ENCODE data around the gene VPS13A.
"Not testable (repeated sequence)": the region's sequence is repeated elsewhere in the genome, so short reads cannot be mapped to it uniquely, and the experiment has no call there.

Gene VPS13A

DNA sequence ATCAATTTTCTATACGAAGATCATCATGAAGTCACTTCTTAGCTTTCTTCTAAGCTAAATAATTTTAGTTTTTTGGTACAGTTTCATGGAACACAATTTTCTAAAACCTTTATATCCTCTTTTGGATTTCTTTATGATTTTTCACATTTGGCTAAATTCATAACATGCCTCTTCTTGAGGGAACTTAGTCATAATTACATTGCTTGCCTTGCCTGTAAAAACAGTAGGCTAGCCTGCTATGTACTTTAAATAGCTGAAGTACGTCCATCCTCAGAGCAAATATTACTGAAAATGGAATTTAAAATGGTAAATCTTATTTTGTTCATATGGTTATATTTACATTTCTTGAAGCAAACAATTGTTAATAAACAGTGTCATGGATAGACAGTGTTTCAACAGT is 225.0 kb downstream of the VPS13A start:
- H3K4me3 Mint-ChIP-seq, result no peak overlapping the region
- ATAC-seq, result no peak

DNA sequence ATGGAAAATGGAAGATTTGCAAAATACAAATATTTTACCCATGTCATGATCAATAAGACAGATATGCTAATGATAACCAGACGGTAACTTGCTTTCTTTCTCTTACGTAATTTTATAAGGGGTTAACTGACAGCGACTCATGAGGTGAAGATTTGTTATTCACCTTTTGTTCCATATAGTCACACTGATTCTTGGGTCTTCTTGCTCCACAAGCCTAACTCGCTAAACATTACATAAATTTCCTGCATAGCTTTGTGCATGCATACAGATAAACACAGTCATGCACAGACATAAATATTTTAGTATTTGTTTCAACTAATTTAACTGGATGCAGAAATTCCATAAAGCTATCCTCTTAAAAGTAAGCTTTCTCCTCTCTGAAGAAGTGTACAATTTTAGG is 225.9 kb downstream of the VPS13A start:
- Mint-ChIP-seq H3K4me1 (no peaks in the 10 kb centered on the region), H3K9me3 (peaks cover 3% of the 10 kb centered on the region), H3K36me3 (ENCODE audit: low read depth) (peaks cover 37% of the 10 kb centered on the region), H3K27me3 (no peaks in the 10 kb centered on the region), H3K4me3 (no peak overlapping the region), H3K27ac (no peak overlapping the region)
- no peak for DNase-seq
- no peak for ATAC-seq

More for the DNA sequence above, 225.0 kb downstream of the VPS13A start:
- peaks cover 30% of the 10 kb centered on the region for H3K36me3 Mint-ChIP-seq (ENCODE audit: low read depth)
- no peak for DNase-seq
- H3K4me1 Mint-ChIP-seq, result no peaks in the 10 kb centered on the region
- H3K9me3 Mint-ChIP-seq, result no peaks in the 10 kb centered on the region
- no peak overlapping the region for H3K27ac Mint-ChIP-seq
- no peaks in the 10 kb centered on the region for H3K27me3 Mint-ChIP-seq

DNA sequence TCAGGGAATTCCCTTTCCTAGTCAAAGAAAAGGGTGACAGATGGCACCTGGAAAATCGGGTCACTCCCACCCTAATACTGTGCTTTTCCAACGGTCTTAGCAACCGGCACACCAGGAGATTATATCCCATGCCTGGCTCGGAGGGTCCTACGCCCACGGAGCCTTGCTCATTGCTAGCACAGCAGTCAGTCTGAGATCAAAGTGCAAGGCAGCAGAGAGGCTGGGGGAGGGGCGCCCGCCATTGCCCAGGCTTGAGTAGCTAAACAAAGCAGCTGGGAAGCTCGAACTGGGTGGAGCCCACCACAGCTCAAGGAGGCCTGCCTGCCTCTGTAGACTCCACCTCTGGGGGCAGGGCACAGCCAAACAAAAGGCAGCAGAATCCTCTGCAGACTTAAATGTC is 231.2 kb downstream of the VPS13A start:
- H3K27me3 Mint-ChIP-seq, H3K27ac Mint-ChIP-seq, H3K4me1 Mint-ChIP-seq, ATAC-seq, DNase-seq, H3K9me3 Mint-ChIP-seq, H3K4me3 Mint-ChIP-seq: not testable (repeated sequence)
- peaks cover 50% of the 10 kb centered on the region for H3K36me3 Mint-ChIP-seq (ENCODE audit: low read depth)

DNA sequence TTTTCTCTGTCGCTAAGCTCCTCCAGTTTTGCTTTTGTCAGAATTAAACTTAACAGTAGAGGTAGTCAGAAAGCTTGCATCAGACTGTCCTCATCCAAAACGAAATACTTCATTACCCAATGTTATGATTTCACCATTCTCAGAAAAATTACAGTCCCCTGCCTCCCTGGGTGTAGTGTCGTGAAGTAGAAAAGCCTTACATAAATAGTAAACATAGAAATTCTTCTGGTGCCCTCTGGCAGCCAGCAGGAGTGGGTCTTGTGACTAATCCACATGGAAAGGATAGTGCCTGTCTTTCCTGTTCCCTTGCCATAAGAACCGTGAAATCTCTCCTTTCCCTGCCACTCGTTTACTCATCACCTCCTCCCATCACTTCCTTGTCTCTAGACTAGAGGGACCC is 240.2 kb downstream of the VPS13A start:
- no peak for ATAC-seq
- H3K4me3 Mint-ChIP-seq, result no peak overlapping the region
- H3K27me3 Mint-ChIP-seq, result no peaks in the 10 kb centered on the region
- DNase-seq, result no peak
- H3K27ac Mint-ChIP-seq, result no peak overlapping the region
- peaks cover 2% of the 10 kb centered on the region for H3K36me3 Mint-ChIP-seq (ENCODE audit: low read depth)
- H3K4me1 Mint-ChIP-seq, result no peaks in the 10 kb centered on the region
- H3K9me3 Mint-ChIP-seq, result no peaks in the 10 kb centered on the region

DNA sequence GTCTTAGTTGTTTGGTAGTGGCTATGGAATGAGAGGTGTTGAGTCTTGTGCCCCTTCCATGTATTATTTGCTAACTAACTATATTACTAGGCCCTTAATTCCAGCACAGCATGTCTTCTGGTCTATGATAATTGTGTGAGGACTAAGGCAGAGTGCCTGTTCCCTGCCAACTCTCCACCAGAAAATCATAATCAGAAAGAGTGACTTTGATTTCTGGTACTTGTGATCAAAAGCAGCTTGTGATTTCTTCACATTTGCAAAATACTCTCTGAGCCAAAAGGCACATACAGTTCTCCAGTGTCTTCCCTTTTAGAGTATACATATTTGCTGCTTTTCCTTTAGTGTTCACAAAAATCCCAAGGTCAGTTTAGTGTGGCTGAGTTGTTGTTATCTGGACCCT is 240.9 kb downstream of the VPS13A start:
- Mint-ChIP-seq H3K4me1 (no peaks in the 10 kb centered on the region), H3K4me3 (no peak overlapping the region), H3K27me3 (no peaks in the 10 kb centered on the region), H3K27ac (no peak overlapping the region), H3K36me3 (ENCODE audit: low read depth) (peaks cover 2% of the 10 kb centered on the region), H3K9me3 (no peaks in the 10 kb centered on the region)
- DNase-seq (no peak), ATAC-seq (no peak)

DNA sequence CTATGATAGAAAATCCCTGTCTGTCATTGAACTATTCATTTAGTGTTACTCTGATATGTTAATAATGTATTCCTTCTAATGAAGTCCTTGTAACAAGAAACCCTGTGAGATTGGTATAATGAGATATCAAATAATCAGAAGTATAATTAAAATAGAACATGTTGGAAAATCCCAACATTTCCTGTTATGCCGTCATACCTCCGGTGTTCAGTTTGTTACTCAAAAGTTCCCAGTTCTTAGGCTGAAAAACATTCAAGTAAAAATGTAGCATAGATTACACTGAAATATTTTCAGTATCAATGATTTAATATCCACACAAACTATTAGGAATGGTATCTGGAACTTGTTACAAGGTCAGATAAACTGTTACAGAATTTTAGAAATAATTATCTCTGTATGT is 243.3 kb downstream of the VPS13A start:
- Mint-ChIP-seq H3K4me3 (no peak overlapping the region), H3K4me1 (no peaks in the 10 kb centered on the region), H3K9me3 (peaks cover 4% of the 10 kb centered on the region), H3K27me3 (no peaks in the 10 kb centered on the region), H3K27ac (no peak overlapping the region), H3K36me3 (ENCODE audit: low read depth) (no peaks in the 10 kb centered on the region)
- ATAC-seq (no peak), DNase-seq (no peak)

DNA sequence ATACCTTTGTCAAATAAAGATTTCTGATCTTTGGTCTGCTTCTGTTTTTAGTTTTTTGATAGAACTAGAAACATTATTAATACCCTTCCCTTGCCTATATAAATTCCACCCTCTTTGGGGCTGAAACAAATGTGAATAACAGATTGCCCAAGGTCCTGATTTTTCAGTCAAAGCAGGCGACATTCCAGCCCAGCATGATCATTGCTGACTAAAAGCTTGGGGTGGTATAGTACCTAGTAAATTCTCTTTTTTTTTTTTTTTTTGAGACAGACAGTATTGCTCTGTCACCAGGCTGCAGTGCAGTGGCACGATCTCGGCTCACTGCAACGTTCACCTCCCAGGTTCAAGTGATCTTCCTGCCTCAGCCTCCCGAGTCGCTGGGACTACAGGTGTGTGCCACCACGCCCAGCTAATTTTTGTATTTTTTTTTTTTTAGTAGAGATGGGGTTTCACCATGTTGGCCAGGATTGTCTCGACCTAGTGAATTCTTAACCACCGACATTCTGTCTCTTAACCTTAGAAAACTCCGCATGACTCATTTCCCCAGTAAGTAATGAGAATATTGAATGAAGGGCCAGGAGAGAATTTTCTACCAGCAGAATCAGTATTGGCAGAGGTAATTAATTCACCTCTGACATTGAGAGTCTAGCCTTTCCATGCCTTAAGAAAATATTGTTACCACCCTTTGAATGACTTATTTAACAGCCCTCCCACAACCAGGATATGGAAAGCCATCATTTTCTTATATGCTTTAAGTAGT is 244.4 kb downstream of the VPS13A start:
- ATAC-seq (no peak), DNase-seq (no peak)
- Mint-ChIP-seq H3K4me1 (no peaks in the 10 kb centered on the region), H3K36me3 (ENCODE audit: low read depth) (no peaks in the 10 kb centered on the region), H3K27me3 (no peaks in the 10 kb centered on the region), H3K4me3 (no peak overlapping the region), H3K9me3 (peaks cover 4% of the 10 kb centered on the region), H3K27ac (no peak overlapping the region)

DNA sequence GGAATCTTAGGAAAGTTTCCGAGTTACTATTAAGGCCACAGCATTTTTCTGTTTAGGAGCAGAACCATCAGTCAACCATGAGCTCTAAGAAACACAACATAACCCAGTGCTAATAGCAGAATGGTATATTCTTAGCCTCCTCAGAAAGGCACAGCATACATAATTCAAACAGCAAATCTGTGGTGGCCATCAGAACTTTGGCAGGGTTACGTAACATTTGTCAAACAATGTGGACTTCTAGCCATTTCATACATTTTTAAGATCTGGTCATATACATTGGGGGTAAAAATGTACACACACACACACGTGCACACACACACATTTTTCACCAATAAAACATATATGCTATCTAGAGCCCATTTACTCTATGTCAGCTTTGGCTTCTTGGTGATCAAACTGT is 245.6 kb downstream of the VPS13A start:
- no peaks in the 10 kb centered on the region for H3K4me1 Mint-ChIP-seq
- DNase-seq (no peak), ATAC-seq (no peak)
- no peak overlapping the region for H3K27ac Mint-ChIP-seq
- peaks cover 4% of the 10 kb centered on the region for H3K9me3 Mint-ChIP-seq
- no peaks in the 10 kb centered on the region for H3K27me3 Mint-ChIP-seq
- no peaks in the 10 kb centered on the region for H3K36me3 Mint-ChIP-seq (ENCODE audit: low read depth)
- H3K4me3 Mint-ChIP-seq, result no peak overlapping the region

DNA sequence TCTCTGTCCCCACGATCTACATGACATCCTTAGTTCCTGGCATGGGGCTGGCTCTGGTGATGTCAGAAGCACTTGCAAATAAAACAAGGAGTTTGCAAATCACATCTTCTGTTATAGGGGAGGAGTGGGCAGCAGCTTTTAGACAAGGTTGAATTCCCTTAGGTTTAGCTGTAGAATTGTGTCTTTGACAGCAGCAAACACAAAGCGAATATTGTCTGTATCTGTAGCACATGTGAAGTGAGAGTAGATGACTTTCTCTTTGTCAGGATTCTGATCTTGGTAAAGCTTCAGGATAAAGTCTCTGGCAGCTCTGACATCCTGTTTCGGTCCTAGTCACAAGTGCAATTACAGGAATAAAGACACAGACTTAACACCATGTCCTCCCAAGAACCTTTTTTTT is 246.5 kb downstream of the VPS13A start:
- Mint-ChIP-seq H3K9me3 (peaks cover 4% of the 10 kb centered on the region), H3K4me3 (no peak overlapping the region), H3K27me3 (no peaks in the 10 kb centered on the region), H3K27ac (no peak overlapping the region), H3K4me1 (no peaks in the 10 kb centered on the region), H3K36me3 (ENCODE audit: low read depth) (no peaks in the 10 kb centered on the region)
- ATAC-seq (no peak), DNase-seq (no peak)

DNA sequence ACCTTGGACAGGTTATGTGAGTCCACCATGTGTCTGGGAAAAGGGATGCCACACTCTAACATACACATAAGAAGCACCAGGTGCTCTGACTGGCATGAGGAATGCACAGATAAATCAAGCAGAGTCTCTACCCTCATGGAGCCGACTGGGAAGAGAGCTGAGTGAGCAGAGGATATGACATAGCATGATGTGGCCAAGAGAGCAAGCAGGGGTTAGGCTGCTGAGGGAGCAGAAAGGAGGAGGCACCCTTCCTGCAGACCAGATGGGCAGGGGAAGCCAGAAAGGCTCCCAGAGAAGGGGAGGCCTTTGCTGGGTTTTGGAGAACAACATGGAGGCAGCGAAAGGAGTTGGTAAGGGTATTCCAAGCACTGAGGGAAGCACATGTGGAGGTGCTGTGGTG is 247.7 kb downstream of the VPS13A start:
- Mint-ChIP-seq H3K9me3 (peaks cover 4% of the 10 kb centered on the region), H3K4me1 (no peaks in the 10 kb centered on the region), H3K36me3 (ENCODE audit: low read depth) (no peaks in the 10 kb centered on the region), H3K27me3 (no peaks in the 10 kb centered on the region), H3K4me3 (no peak overlapping the region), H3K27ac (no peak overlapping the region)
- DNase-seq (no peak), ATAC-seq (no peak)

DNA sequence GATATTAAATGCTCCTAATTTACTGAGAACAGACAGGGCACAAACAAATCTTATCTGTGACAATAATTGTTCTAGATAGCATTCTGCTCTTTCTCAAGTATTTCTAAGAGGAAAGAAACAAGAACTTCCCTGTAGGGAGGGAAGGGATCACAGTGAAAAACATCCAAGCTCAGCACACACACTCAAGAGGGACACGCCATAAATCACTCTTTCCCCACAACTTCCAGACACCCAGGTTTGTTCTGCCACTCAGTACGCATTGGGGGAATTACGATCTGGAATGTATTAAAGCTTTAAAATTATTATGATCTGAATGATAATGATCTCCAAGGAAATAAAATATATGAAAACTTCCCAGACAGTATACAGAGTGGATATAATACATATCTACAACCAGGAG is 249.4 kb downstream of the VPS13A start:
- no peak overlapping the region for H3K27ac Mint-ChIP-seq

DNA sequence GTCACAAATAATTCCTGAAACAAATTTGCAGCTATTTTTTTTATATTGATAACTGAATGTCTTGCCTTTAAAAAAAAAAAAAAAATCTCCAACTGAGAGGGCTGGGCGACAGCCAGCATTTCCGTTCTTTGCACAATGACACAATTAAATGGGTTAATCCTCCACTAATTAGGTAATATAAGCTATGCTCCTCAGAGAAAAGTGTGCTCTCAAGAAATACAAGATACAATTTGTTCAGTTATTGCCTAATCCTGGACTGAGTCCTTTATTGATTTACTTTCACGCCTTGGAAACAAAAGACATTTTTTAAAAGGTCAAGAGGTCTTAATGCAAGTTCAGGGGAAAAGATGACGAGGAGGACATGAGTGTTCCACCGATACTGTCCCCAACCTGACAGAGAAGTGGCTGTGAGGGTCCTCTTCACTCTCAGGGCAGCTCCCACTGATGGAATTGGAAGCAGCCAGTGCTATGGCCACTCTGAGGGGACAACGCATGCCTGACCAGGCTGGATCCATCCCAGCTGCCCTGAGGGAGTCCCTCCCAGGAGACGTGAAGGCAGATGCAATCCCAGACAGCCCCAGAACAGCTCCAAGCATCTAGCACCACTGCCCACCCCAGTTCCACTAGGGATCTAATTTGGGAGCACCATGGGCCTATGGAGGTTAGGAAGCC is 250.1 kb downstream of the VPS13A start:
- no peak for DNase-seq
- H3K36me3 Mint-ChIP-seq (ENCODE audit: low read depth), result no peaks in the 10 kb centered on the region
- no peak for ATAC-seq
- H3K9me3 Mint-ChIP-seq, result peaks cover 4% of the 10 kb centered on the region
- H3K4me3 Mint-ChIP-seq, result no peak overlapping the region
- no peaks in the 10 kb centered on the region for H3K27me3 Mint-ChIP-seq
- H3K27ac Mint-ChIP-seq, result no peak overlapping the region
- no peaks in the 10 kb centered on the region for H3K4me1 Mint-ChIP-seq

More for the DNA sequence above, 249.4 kb downstream of the VPS13A start:
- no peak overlapping the region for H3K4me3 Mint-ChIP-seq
- H3K4me1 Mint-ChIP-seq, result no peaks in the 10 kb centered on the region
- H3K27me3 Mint-ChIP-seq, result no peaks in the 10 kb centered on the region
- DNase-seq (no peak), ATAC-seq (no peak)
- H3K36me3 Mint-ChIP-seq (ENCODE audit: low read depth), result no peaks in the 10 kb centered on the region
- peaks cover 4% of the 10 kb centered on the region for H3K9me3 Mint-ChIP-seq

DNA sequence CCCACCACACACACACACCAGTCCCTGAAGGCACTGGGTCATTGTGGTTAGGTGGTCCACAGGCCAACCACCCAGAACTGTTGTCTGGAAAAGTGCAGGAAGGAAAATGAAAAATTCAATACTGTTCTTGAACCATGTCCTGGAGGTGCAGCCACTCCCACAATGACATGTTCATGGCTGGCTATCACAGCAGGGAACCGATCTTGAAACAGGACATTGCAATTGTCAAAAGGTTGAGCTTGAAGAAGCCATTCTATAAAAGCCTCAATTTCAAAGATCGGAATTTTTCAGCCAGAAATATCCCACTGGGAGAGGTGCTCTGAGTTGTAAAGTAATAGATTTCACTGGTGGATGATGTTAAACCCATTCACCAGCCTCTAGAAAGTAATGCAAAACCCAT is 252.6 kb downstream of the VPS13A start:
- no peaks in the 10 kb centered on the region for H3K36me3 Mint-ChIP-seq (ENCODE audit: low read depth)
- H3K27ac Mint-ChIP-seq, result no peak overlapping the region
- H3K27me3 Mint-ChIP-seq, result peaks cover 3% of the 10 kb centered on the region
- no peak for DNase-seq
- ATAC-seq, result no peak
- peaks cover 2% of the 10 kb centered on the region for H3K4me1 Mint-ChIP-seq
- H3K4me3 Mint-ChIP-seq, result no peak overlapping the region
- no peaks in the 10 kb centered on the region for H3K9me3 Mint-ChIP-seq

DNA sequence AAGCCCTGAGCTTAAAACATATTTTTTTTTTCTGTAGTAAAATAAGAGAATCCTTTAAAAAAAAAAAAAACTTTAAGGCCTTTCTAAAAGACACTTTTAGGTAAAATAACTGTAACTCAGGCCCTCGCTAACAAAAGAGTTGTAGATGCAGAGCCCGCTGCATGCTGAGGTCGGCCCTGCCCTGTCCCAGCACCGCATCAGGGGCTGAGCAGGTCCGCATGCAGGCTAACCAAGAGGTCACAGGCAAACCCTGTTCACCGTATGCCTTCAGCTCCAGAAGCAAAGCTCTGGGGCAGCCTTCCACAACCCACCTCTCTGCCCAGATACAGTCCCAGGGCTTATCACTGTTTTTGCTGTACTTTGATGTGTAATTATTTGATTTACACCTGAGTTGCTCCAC is 254.7 kb downstream of the VPS13A start:
- H3K9me3 Mint-ChIP-seq, result no peaks in the 10 kb centered on the region
- H3K4me1 Mint-ChIP-seq, result peaks cover 2% of the 10 kb centered on the region
- no peaks in the 10 kb centered on the region for H3K36me3 Mint-ChIP-seq (ENCODE audit: low read depth)
- H3K27ac Mint-ChIP-seq, result no peak overlapping the region
- no peak overlapping the region for H3K4me3 Mint-ChIP-seq
- peaks cover 3% of the 10 kb centered on the region for H3K27me3 Mint-ChIP-seq
- ATAC-seq, result no peak
- DNase-seq, result no peak

DNA sequence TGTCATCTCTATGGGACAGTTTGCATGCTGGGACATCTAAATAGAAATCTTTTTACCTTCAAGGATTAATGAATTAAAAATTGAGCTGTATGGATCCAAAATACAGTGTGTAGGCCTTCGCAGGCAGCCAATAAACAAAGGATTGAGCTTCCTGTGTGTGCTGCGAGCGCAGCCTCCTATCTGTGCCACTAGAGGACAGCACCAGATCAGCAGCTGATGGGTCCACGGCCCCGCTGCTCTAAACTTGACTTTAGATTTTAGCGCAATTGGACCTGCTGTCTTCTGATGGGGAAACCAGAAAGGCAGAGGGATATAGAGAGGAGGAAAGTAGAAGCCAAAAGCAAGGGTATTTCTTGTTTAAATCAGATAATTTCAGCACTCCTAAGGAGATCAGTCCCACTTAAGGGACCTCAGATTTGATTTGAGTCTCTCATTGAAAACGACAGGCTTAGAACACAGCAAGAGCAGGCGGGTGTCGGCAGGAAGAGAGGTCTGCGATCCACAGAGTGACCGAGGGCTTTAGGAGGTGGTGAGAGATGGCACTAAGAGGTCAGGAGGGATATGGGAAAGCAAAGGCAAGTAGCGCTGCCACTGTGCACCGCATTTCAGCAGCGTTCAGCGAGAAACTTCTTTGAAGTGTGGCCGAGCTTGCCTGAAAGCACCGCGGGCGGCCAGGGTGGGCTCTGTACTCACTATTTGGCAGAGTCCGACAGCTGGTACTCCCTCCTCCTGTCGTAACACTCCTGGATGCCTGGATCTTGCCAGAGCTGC is 256.5 kb downstream of the VPS13A start:
- Mint-ChIP-seq H3K27me3 (peaks cover 3% of the 10 kb centered on the region), H3K4me3 (no peak overlapping the region), H3K27ac (no peak overlapping the region), H3K9me3 (no peaks in the 10 kb centered on the region), H3K4me1 (peaks cover 2% of the 10 kb centered on the region), H3K36me3 (ENCODE audit: low read depth) (no peaks in the 10 kb centered on the region)
- DNase-seq, result peak; percentile 28
- peak; percentile 86 for ATAC-seq
